Measurements from ENCODE around the gene CCM2L.

The CCM2L gene

GRCh38 chr20:31998246-31998645 lies 12.0 kb upstream of the CCM2L start:
- TF ChIP-seq, protein P1, sequence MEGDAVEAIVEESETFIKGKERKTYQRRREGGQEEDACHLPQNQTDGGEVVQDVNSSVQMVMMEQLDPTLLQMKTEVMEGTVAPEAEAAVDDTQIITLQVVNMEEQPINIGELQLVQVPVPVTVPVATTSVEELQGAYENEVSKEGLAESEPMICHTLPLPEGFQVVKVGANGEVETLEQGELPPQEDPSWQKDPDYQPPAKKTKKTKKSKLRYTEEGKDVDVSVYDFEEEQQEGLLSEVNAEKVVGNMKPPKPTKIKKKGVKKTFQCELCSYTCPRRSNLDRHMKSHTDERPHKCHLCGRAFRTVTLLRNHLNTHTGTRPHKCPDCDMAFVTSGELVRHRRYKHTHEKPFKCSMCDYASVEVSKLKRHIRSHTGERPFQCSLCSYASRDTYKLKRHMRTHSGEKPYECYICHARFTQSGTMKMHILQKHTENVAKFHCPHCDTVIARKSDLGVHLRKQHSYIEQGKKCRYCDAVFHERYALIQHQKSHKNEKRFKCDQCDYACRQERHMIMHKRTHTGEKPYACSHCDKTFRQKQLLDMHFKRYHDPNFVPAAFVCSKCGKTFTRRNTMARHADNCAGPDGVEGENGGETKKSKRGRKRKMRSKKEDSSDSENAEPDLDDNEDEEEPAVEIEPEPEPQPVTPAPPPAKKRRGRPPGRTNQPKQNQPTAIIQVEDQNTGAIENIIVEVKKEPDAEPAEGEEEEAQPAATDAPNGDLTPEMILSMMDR (IDR thresholded peaks at IDR 0.05) = no peak
- no peak for TF ChIP-seq ZFX (IDR thresholded peaks at IDR 0.05; ENCODE audit: borderline replicate concordance)
- no peak overlapping the region for H3K27ac ChIP-seq

DNA sequence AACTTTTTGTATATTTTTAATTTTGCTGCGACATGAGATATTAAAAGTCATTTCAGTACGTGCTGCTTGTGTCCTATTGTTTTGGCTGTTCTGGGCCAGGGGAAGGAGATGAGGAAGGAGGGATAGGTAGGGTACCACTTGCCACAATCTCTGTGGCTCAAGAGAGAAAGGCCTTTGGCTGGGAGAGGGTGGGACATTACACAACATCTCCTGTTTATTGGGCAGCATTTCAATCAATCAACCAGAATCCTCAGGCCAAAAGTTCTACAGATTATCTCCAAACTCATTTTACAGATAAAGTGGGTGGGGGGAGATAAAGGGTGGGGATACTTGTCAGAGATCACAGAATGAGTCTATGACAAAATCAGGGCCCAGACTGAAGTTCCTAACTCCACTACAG lies 6.9 kb upstream of the CCM2L start:
- TF ChIP-seq ZFX (IDR thresholded peaks at IDR 0.05; ENCODE audit: borderline replicate concordance) = no peak
- TF ChIP-seq, protein P1 (IDR thresholded peaks at IDR 0.05) = no peak
- no peak overlapping the region for H3K27ac ChIP-seq

DNA sequence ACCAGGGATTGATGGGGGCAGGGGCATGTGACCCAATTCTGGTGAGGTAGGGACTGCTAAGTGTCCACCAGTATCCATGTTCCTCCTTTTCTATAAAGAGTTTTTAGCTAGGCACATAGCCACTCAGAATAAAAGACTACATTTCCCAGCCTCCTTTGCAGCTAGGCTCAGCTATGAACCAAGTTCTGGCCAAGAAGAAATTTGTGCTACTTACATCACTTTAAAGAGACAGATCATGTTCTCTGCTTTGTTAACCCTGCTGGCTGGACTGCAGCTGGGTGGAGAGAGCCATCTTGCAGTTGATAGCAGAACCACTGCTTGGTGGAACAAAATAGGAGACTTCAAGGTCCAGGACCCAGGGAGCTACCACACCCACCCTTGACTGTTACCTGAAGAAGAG lies 5.3 kb upstream of the CCM2L start:
- no peak for TF ChIP-seq ZFX (IDR thresholded peaks at IDR 0.05; ENCODE audit: borderline replicate concordance)
- TF ChIP-seq, protein P1 (IDR thresholded peaks at IDR 0.05) = no peak
- H3K27ac ChIP-seq = no peak overlapping the region

DNA sequence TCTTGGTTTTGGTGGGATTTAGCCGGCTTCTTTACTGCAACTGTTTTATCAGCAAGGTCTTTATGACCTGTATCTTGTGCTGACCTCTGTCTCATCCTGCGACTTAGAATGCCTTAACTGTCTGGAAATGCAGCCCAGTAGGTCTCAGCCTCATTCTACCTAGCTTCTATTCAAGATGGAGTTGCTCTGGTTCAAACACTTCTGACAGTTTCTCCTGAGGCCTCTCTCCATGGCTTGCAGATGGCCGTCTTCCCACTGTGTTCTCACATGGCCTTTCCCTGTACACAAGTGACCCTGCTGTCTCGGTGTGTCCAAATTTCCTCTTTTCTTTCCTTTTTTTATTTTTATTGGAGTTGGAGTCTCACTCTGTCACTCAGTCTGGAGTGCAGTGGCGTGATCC lies 4.2 kb upstream of the CCM2L start:
- no peak overlapping the region for H3K27ac ChIP-seq
- TF ChIP-seq, protein P1 (IDR thresholded peaks at IDR 0.05) = no peak
- no peak for TF ChIP-seq ZFX (IDR thresholded peaks at IDR 0.05; ENCODE audit: borderline replicate concordance)

DNA sequence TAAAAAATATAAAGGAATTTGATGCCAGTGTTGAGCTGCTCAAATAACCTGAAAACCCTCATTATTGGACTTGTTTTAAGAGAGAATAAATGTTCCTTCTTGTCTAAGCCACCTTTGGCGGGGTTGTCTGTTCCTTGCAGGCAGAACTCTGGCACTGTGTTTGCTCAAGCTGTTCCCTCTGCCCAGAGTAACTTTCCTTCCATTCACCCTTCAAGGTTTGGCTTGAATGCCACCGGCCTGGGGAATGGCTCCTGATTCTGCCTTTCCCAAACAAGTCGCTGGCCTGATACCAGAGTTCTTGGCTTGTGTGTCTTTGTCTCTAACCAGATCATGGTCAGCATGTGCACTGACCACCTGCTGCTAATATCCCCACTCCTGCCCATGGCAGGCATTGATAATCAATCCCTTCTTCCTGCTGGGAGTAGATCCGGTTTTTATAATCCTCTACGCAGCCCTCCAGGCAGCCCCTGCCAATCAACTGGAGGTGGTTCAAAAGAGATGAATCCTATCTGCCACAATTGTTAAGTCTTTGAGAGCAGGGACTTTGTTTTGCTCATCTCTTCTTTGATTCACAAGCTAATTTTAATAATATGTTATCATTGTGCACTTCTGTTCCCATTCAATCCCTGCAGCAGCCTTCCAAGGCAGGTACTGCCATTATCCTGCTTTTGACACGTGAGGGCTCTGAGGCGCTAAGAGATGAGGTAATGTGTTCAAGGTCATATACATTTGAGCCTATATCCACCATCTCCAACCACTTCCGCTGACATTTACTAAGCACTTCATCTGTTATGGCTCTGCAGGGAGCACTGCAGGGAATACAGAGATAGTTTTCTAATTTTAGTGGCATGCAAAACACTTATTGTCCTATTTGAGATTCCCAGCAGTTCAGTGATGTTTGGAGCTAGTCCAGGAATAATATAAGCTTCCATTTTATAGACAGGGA lies 3.1 kb upstream of the CCM2L start:
- H3K27ac ChIP-seq = no peak overlapping the region
- no peak for TF ChIP-seq ZFX (IDR thresholded peaks at IDR 0.05; ENCODE audit: borderline replicate concordance)
- TF ChIP-seq, protein P1 (IDR thresholded peaks at IDR 0.05) = no peak

GRCh38 chr20:32007787-32008616 lies 2.2 kb upstream of the CCM2L start:
- H3K27ac ChIP-seq = no peak overlapping the region
- TF ChIP-seq, protein P1 (IDR thresholded peaks at IDR 0.05) = no peak
- TF ChIP-seq ZFX (IDR thresholded peaks at IDR 0.05; ENCODE audit: borderline replicate concordance) = no peak
